Peyer's patch (tissue), 4 donors: ENCODE measurements around the gene CEP85.

Source experiments
- CTCF ChIP-seq, 6 experiments: fragments of 450-650 bp in 4 of 6; fragments of 200-600 bp in 2 of 6; sonication (generic) in 1 of 6; IDR thresholded peaks; one replicate each; pipeline ENCODE4 v1.5.1; 2017 to 2019; ENCODE audit warnings: antibody characterized with exemption in 6 of 6, mild to moderate bottlenecking in 3 of 6, moderate library complexity in 1 of 6
- POLR2A ChIP-seq, 2 donors: fragments of 450-650 bp; IDR thresholded peaks; one replicate each; pipeline ENCODE4 v1.5.1; 2017; ENCODE audit warnings: antibody characterized with exemption in 2 of 2, mild to moderate bottlenecking in 2 of 2, moderate library complexity in 2 of 2

GRCh38 chr1:26234644-26235370 is 807 bp downstream of the CEP85 start:
- TF ChIP-seq CTCF (IDR thresholded peaks at IDR 0.05) (no peak), POLR2A (IDR thresholded peaks at IDR 0.05) (no peak)
